GM19025 (cell line): ENCODE data around the gene KAT6B.
"Not testable (repeated sequence)": the region's sequence is repeated elsewhere in the genome, so short reads cannot be mapped to it uniquely, and the experiment has no call there.

ENCODE experiments used
- ATAC-seq: cut with Tn5 transposase; IDR thresholded peaks from one replicate; pipeline ENCODE4 v1.9.1; 2021; ENCODE audit warnings: mild to moderate bottlenecking, low read depth, moderate library complexity; ENCODE audit not compliant: unreplicated experiment

Gene KAT6B

GRCh38 chr10:74883428-74883827, 57.0 kb downstream of the KAT6B start:
- ATAC-seq: no peak

GRCh38 chr10:74887614-74888284, 61.3 kb downstream of the KAT6B start:
- no peak for ATAC-seq

- no peak for ATAC-seq
Measured at GRCh38 chr10:74888962-74889661, 62.7 kb downstream of the KAT6B start.

GRCh38 chr10:74889662-74889998, 63.2 kb downstream of the KAT6B start:
- no peak for ATAC-seq

- ATAC-seq: no peak
Measured at GRCh38 chr10:74890460-74890859, 64.1 kb downstream of the KAT6B start.

GRCh38 chr10:74891053-74891452, 64.7 kb downstream of the KAT6B start:
- no peak for ATAC-seq

GRCh38 chr10:74892839-74893238, 66.4 kb downstream of the KAT6B start:
- ATAC-seq: no peak

- not testable (repeated sequence) for ATAC-seq
Measured at GRCh38 chr10:74893329-74893728, 66.9 kb downstream of the KAT6B start.

GRCh38 chr10:74896788-74897527, 70.6 kb downstream of the KAT6B start:
- no peak for ATAC-seq

GRCh38 chr10:74898201-74898976, 72.0 kb downstream of the KAT6B start:
- ATAC-seq: peak; percentile 56

GRCh38 chr10:74900297-74900696, 73.9 kb downstream of the KAT6B start:
- peak; percentile 39 for ATAC-seq

GRCh38 chr10:74901301-74901700, 74.9 kb downstream of the KAT6B start:
- ATAC-seq: no peak

- no peak for ATAC-seq
Measured at GRCh38 chr10:74901867-74902450, 75.6 kb downstream of the KAT6B start.

- ATAC-seq: no peak
Measured at GRCh38 chr10:74903491-74903890, 77.1 kb downstream of the KAT6B start.

GRCh38 chr10:74906611-74907198, 80.3 kb downstream of the KAT6B start:
- ATAC-seq: no peak

- ATAC-seq: no peak
Measured at GRCh38 chr10:74909670-74910069, 83.3 kb downstream of the KAT6B start.

GRCh38 chr10:74910241-74910975, 84.0 kb downstream of the KAT6B start:
- no peak for ATAC-seq

GRCh38 chr10:74910976-74911350, 84.6 kb downstream of the KAT6B start:
- no peak for ATAC-seq

- ATAC-seq: no peak
Measured at GRCh38 chr10:74912182-74912581, 85.8 kb downstream of the KAT6B start.
